NCI-H2196 (cell line): ENCODE measurements around the gene SLC16A4.
"Not testable (repeated sequence)": the region's sequence is repeated elsewhere in the genome, so short reads cannot be mapped to it uniquely, and the experiment has no call there.

Experiments
- DNase-seq: peaks from one replicate; lab custom pipeline; 2025; ENCODE audit not compliant: unreplicated experiment; lab: John Stamatoyannopoulos, UW

The SLC16A4 gene

GRCh38 chr1:110409316-110409715 is 18.5 kb upstream of the SLC16A4 start:
- DNase-seq, result no peak

- DNase-seq, result no peak
Observed at GRCh38 chr1:110408488-110408887, 17.7 kb upstream of the SLC16A4 start.

GRCh38 chr1:110407260-110408210 is 16.7 kb upstream of the SLC16A4 start, which contains the start of gene LAMTOR5:
TSS of gene LAMTOR5 (minus strand) at chr1:110407694. CDS start at chr1:110407620, 74 bp downstream.
- DNase-seq, result peak; percentile 92

- not testable (repeated sequence) for DNase-seq
Observed at GRCh38 chr1:110406407-110406806, 15.6 kb upstream of the SLC16A4 start.

GRCh38 chr1:110404401-110404800 is 13.6 kb upstream of the SLC16A4 start:
- DNase-seq, result no peak

GRCh38 chr1:110403805-110404204 is 13.0 kb upstream of the SLC16A4 start:
- no peak for DNase-seq

- not testable (repeated sequence) for DNase-seq
Observed at GRCh38 chr1:110396259-110396958, 5.6 kb upstream of the SLC16A4 start.

GRCh38 chr1:110394493-110394820 is 3.6 kb upstream of the SLC16A4 start:
- DNase-seq, result no peak

GRCh38 chr1:110393691-110394492 is 3.1 kb upstream of the SLC16A4 start:
- DNase-seq, result no peak

- DNase-seq, result no peak
Observed at GRCh38 chr1:110393286-110393685, 2.5 kb upstream of the SLC16A4 start.

GRCh38 chr1:110390096-110390495 is 730 bp downstream of the SLC16A4 start:
- DNase-seq, result no peak

GRCh38 chr1:110387048-110387754 is 3.6 kb downstream of the SLC16A4 start:
- no peak for DNase-seq

- no peak for DNase-seq
Observed at GRCh38 chr1:110385369-110385768, 5.5 kb downstream of the SLC16A4 start.

- no peak for DNase-seq
Observed at GRCh38 chr1:110384581-110385321, 6.1 kb downstream of the SLC16A4 start.

GRCh38 chr1:110383251-110383990 is 7.4 kb downstream of the SLC16A4 start:
- no peak for DNase-seq

GRCh38 chr1:110380672-110381283 is 10.0 kb downstream of the SLC16A4 start:
- DNase-seq, result no peak

GRCh38 chr1:110375490-110375889 is 15.3 kb downstream of the SLC16A4 start:
- no peak for DNase-seq

- DNase-seq, result no peak
Observed at GRCh38 chr1:110370827-110371226, 20.0 kb downstream of the SLC16A4 start.

GRCh38 chr1:110364221-110364620 is 26.6 kb downstream of the SLC16A4 start:
- DNase-seq, result no peak
